CD4-positive, alpha-beta T cell (primary cell): Measurements from ENCODE around the gene NDRG4. TPM values are rescaled to one million over a fixed set of nuclear protein-coding genes. Genes with fewer than 3 reads are reported as not detected.

Experiments
- ATAC-seq: fragments of 200-7000 bp; cut with Tn5 transposase; one replicate; pipeline ENCODE4 v1.10.0; 2022; ENCODE audit warnings: mild to moderate bottlenecking; ENCODE audit not compliant: poor library complexity
- CTCF ChIA-PET: fragments of 350-600 bp; sonication (Branson Sonifier 250); formaldehyde crosslinking; loops from one replicate; lab custom pipeline; 2021; ENCODE audit warnings: antibody characterized with exemption, inconsistent platforms; lab: Charles Lee
- POLR2A ChIA-PET: fragments of 350-600 bp; sonication (Branson Sonifier 250); formaldehyde crosslinking; loops from one replicate; lab custom pipeline; 2021; ENCODE audit warnings: antibody characterized with exemption, inconsistent platforms; lab: Charles Lee
- DNase-seq, 14 experiments: peaks; one replicate each; pipeline ENCODE4 v3.0.0-alpha.2; 2013 to 2020; ENCODE audit warnings: mixed read lengths in 2 of 14
- H3K27ac ChIP-seq, 2 donors: one replicate each; pipeline versions ENCODE4 v1.5.1 to v1.7.0; 2013; ENCODE audit warnings: low read length in 2 of 2, low read depth in 1 of 2, mild to moderate bottlenecking in 1 of 2
- H3K27me3 ChIP-seq, 2 experiments: 1 replicate in 1 of 2; 2 replicates in 1 of 2; pipeline versions ENCODE4 v1.6.1 to v1.7.0; 2013; ENCODE audit warnings: low read length in 2 of 2, control low read depth in 1 of 2, mild to moderate bottlenecking in 1 of 2, moderate library complexity in 1 of 2; ENCODE audit not compliant: insufficient read depth in 2 of 2, control insufficient read depth in 1 of 2
- H3K36me3 ChIP-seq: one replicate; pipeline ENCODE4 v1.6.1; 2013; ENCODE audit warnings: low read length, control low read depth; ENCODE audit not compliant: insufficient read depth
- H3K4me1 ChIP-seq: one replicate; pipeline ENCODE4 v1.6.1; 2013; ENCODE audit warnings: low read length, control low read depth; ENCODE audit not compliant: insufficient read depth
- H3K4me3 ChIP-seq: one replicate; pipeline ENCODE4 v1.5.1; 2013; ENCODE audit warnings: mild to moderate bottlenecking, low read length, moderate library complexity
- H3K9me3 ChIP-seq, 2 experiments: 1 replicate in 1 of 2; 2 replicates in 1 of 2; pipeline versions ENCODE4 v1.6.1 to v1.7.0; 2013; ENCODE audit warnings: low read length in 2 of 2, mild to moderate bottlenecking in 2 of 2, control low read depth in 1 of 2, moderate library complexity in 1 of 2; ENCODE audit not compliant: control insufficient read depth in 1 of 2, insufficient read depth in 1 of 2
- H3K27ac Mint-ChIP-seq: one replicate; pipeline ENCODE4 v1.8.0; 2020; ENCODE audit warnings: mixed read lengths
- H3K27me3 Mint-ChIP-seq: one replicate; pipeline ENCODE4 v1.8.0; 2021; ENCODE audit warnings: mixed read lengths
- H3K36me3 Mint-ChIP-seq: one replicate; pipeline ENCODE4 v1.8.0; 2021; ENCODE audit warnings: low read depth, mixed read lengths
- H3K4me1 Mint-ChIP-seq: one replicate; pipeline ENCODE4 v1.8.0; 2021; ENCODE audit warnings: low read depth, mixed read lengths
- H3K4me3 Mint-ChIP-seq: one replicate; pipeline ENCODE4 v1.8.0; 2020; ENCODE audit warnings: mild to moderate bottlenecking, mixed read lengths
- H3K9me3 Mint-ChIP-seq: one replicate; pipeline ENCODE4 v1.8.0; 2020; ENCODE audit warnings: mixed read lengths
- CTCF ChIP-seq: fragments of 200-600 bp; IDR thresholded peaks from one replicate; pipeline ENCODE4 v1.8.0; 2022; ENCODE audit warnings: antibody characterized with exemption, mild to moderate bottlenecking
- intact Hi-C, 2 experiments: fragments of 100-400 bp; cut with DNase I in 1 of 2; cut with micrococcal nuclease in 1 of 2; formaldehyde crosslinking; loops; one replicate each; pipeline versions ENCODE4 v1.15.1 to v1.9.0; 2023 to 2025; cut with DNase I, micrococcal nuclease
- total RNA-seq, 174 experiments: library from RNA in 2 of 174; stranded (reverse) in 2 of 174; gene quantifications; one replicate each; pipeline ENCODE4 v1.2.3 and lab custom pipeline; 2021 to 2026

The NDRG4 gene
- total RNA-seq, 2 experiments from 2014 or later: 2.8 to 3.2 TPM

- ATAC-seq (no peak), DNase-seq (no peak)
- Histone ChIP-seq H3K4me1 (peaks cover 6% of the 10 kb centered on the region), H3K4me3 (no peak overlapping the region), H3K27me3 (no peaks in the 10 kb centered on the region), H3K36me3 (no peaks in the 10 kb centered on the region), H3K9me3 (no peaks in the 10 kb centered on the region), H3K27ac (no peak overlapping the region)
- no peak overlapping the region for H3K27ac Mint-ChIP-seq
- H3K4me3 Mint-ChIP-seq: no peak overlapping the region
- no peaks in the 10 kb centered on the region for H3K36me3 Mint-ChIP-seq
- H3K4me1 Mint-ChIP-seq: peaks cover 6% of the 10 kb centered on the region
- CTCF ChIA-PET: interaction anchor here (0.7 kb wide), 1 partner anchor 248 kb away, joined by 3 read pairs; no protein-coding TSS in a partner anchor
- intact Hi-C loops: no loop called here
- H3K27me3 Mint-ChIP-seq: no peaks in the 10 kb centered on the region
- POLR2A ChIA-PET: no interaction called here
- no peaks in the 10 kb centered on the region for H3K9me3 Mint-ChIP-seq
- no peak for TF ChIP-seq CTCF
Measured at GRCh38 chr16:58507963-58508670, 8.2 kb downstream of the NDRG4 start.

DNA sequence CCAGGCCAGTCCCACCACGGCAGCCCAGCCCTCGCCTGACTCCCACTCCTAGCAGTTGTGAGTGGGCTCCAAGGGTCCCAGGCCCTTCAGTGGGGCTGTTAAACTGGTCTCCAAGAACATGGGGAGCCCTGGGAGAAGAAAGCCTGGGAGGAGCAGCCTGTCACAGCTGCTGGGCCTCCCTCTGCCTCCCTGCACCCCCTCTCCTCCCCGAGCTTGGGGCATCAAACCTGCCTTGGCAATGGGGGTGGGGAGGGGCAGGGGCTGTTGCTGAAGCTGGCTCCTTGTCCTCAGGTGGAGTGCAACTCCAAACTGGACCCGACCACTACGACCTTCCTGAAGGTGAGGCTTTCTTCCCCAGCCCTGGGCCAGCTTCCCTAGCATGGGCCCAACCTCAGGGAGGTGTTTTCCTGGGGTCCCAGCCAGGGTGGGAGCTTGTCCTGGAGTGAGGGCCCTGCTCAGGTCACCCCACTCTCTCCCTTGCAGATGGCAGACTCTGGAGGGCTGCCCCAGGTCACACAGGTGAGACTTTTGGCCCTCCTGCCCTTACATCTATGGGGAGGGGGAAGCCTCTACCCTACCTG lies 8.8 kb downstream of the NDRG4 start:
- no peak for DNase-seq

More for the DNA sequence above, 8.8 kb downstream of the NDRG4 start:
- Mint-ChIP-seq H3K9me3 (no peaks in the 10 kb centered on the region), H3K4me3 (no peak overlapping the region), H3K4me1 (peaks cover 6% of the 10 kb centered on the region), H3K36me3 (no peaks in the 10 kb centered on the region), H3K27ac (no peak overlapping the region), H3K27me3 (no peaks in the 10 kb centered on the region)
- no peak for ATAC-seq
- H3K4me3 ChIP-seq: no peak overlapping the region
- H3K27ac ChIP-seq: no peak overlapping the region
- no peaks in the 10 kb centered on the region for H3K36me3 ChIP-seq
- ChIA-PET CTCF (interaction anchor here (0.7 kb wide), 1 partner anchor 248 kb away, joined by 3 read pairs; no protein-coding TSS in a partner anchor), POLR2A (interaction anchor here (1.2 kb wide), 1 partner anchor 7 kb away, joined by 4 read pairs; no protein-coding TSS in a partner anchor)
- no peak for TF ChIP-seq CTCF
- H3K9me3 ChIP-seq: no peaks in the 10 kb centered on the region
- peaks cover 6% of the 10 kb centered on the region for H3K4me1 ChIP-seq
- H3K27me3 ChIP-seq: no peaks in the 10 kb centered on the region
- intact Hi-C loops: no loop called here
